Measurements from ENCODE around the gene RRM2.
"Not testable (repeated sequence)": the region's sequence is repeated elsewhere in the genome, so short reads cannot be mapped to it uniquely, and the experiment has no call there.

The RRM2 gene

GRCh38 chr2:10091889-10092244, 30.7 kb upstream of the RRM2 start:
- not testable (repeated sequence) for DNase-seq

DNA sequence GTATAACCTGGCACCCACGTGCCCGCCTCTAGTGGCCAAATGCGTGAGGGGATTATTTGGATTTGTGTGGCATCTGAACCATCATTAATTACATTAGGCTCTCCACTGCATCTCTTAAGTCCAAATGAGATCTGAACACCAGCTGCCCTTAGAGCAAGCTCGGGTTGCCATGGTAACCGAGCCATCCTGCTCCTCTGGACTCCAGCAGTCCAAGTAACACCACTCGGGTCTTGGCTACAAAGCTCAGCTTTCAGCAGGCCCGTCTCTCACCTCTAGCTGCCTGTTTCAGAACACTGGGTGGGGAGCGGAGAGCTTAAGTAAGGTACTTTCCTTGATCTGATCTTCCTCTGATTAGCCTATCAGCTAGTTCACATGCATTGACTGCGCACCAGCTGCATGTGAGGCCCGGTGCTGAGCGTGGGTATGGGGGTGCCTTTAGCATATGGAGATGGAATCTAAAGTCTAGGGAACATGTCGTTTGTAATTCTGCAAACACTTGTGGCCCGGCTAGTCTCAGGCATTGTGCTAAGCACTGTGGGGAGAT, 28.2 kb upstream of the RRM2 start:
- DNase-seq: no peak

- no peak for DNase-seq
Measured at GRCh38 chr2:10095175-10095574, 27.4 kb upstream of the RRM2 start.

- no peak for DNase-seq
Measured at GRCh38 chr2:10096641-10097040, 25.9 kb upstream of the RRM2 start.

DNA sequence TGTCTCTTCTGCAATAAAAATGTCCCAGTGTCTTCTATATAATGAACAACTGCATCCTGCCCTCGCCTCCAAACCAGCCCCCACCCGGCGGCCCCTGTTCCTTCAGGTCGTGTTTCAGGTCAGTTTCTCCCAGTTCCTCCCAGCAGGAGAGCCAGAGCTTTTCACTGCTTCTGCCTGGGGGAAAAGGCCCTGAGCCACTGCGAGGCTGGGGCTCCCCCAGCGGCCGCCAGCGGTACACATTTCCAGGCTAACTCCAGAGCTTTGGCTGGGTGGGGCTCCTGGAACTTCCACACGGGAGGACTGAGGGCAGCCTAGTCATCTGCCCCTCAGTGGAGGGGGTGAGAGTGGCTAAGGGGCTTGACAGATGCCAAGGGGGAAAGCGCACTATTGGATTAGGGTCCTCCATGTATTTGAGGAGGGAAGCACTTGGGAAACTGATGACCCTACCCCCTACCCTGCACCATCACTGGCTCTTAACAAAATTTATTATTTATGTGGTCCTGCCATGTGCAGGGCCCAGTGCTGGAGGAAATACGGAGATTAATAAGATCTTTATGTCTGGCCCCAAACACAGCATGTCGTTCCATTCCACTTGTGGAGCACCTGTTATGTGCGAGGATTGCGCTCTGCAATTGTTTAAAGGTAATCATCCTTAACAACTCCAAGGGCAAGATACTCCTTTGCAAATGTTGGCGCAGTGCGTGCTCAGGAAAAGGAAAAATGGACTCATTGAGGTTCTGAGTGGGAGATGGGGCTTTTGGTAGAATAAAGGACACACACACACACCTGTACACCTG, 25.0 kb upstream of the RRM2 start:
- peak; percentile 18 for DNase-seq

DNA sequence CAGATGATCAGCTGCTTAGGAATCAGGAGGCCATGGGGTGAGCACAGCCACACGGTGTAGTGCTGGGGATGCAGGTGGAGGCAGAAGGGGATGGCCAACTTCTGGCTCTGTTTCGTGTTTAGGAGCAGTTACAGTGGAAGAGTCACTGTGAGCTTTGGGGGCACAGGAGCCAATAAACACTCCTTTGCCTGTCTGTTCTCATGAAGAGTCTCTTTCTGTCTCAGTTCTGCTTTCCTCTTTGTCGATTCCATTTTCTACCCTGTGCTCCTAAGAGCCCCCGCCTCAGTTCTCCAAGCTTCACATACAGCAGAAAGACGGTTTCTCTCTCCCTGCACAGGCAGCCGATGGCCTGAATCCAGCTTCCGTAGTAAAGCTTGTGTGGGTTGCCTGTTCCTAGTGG, 21.0 kb upstream of the RRM2 start:
- DNase-seq: no peak

DNA sequence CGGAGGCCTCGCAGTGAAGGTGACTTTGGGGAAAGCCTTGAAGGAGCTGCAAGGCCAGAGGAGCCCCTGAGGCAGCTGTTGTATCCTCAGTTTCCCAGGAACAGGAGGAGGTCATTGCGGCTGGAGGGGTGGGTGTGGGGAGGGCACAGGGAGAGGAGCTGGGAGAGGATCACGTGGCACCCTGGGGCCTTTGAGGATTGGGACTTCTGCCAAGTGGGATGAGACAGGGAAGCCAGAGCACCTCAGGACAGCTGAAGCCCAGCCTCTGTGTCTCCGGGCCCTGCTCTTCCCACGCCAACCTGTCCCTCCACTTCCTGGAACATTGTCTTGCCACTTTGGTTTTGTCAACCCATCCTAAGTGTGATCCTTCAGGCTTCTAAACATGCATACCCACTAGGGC, 19.4 kb upstream of the RRM2 start:
- no peak for DNase-seq

- DNase-seq: not testable (repeated sequence)
Measured at GRCh38 chr2:10104906-10105305, 17.6 kb upstream of the RRM2 start.

DNA sequence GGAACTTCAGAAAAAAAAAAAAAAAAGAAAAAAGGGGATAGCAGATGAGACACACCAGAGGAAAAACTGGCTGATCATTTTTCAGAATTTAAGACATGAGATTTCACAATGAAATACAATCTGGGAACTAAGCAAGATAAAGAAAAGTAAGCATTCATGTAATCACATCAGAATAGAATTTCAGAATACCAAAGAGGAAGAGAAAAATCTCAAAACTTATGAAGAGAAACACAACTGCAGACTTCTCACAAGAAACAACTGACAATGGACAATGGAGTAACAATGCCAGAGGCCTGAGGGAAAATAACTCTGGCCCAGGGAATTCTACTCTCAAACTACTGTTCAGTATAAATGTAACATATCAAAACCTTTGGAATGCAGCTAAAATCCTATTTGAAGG, 13.2 kb upstream of the RRM2 start:
- DNase-seq: no peak

GRCh38 chr2:10119027-10119325, 3.6 kb upstream of the RRM2 start:
- no peak for DNase-seq

DNA sequence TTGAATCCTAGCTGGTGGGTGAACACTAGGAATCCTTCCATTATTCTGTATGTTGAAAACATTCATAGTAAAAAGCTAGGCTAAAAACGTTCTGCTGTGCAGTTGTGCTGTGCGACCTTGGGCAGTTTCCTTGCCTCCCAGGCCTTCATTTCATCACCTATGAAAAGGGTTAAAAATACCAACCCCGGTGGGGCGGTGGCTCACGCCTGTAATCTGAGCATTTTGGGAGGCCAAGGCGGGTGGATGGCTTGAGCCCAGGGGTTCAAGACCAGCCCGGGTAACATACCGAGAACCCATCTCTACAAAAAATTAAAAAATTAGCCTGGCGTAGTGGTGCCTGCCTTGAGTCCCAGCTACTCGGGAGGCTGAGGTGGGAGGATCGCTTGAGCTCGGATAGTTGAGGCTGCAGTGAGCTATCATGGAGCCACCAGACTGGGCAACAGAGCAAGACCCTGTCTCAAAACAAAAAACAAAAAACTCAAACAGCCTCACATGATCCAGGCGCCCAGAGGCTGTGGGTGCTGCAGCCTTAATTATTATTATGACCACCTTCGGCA, 2.9 kb upstream of the RRM2 start:
- DNase-seq: no peak

DNA sequence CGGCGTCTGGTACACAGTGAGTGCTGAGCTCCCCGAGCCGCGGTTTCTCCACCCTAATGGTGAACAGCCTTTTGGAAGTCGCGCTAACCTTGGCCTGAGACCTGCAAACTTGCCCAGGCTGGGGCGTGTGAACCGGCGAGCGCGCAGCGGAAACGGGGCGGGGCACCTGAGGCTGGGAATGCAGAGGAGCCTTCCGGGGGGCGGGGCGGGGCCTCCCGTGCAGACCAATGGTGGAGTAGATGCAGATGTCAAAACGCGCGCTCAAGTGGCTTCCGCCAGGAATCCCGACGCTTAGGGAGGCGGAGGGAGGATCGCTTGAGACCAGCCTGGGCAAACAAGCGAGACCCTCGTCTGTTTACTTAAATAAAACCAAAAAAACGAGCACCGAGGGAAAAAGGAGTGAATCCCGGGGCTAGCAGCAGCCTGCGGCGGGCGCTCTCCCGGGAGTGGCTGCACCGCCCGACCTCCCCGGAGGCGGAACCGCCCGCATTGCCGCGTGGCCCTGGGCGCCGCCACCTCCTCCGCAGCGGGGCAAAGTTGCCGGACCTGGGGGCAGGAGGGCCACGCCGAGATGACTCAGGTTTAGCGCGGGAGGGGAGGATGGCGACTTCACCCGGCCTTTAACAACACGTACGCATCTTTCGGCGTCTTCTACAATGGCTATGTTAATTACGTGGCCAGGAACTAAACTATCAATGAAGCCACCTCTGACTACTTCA, 2.2 kb upstream of the RRM2 start:
- DNase-seq: peak; percentile 92

GRCh38 chr2:10120877-10121574, 1.5 kb upstream of the RRM2 start:
- DNase-seq: peak; percentile 49

- DNase-seq: no peak
Measured at GRCh38 chr2:10123281-10123680, 742 bp downstream of the RRM2 start.

DNA sequence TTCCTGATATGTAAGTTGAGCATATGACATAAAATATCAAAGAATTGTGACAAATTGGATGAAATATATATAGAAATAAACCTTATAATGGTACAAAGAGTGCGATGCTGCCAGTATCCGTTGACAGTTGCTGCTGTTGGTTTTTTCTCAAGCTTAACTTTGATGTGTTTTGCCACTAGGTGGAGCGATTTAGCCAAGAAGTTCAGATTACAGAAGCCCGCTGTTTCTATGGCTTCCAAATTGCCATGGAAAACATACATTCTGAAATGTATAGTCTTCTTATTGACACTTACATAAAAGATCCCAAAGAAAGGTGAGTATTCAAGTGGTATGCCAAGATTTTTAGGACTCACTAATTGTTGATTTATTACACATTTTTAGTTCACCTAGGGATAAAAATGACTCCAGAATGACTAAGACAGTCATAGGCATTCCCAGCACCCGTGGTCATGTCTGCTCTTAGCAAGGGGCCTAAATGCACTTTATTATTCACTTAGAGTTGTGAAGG, 2.1 kb downstream of the RRM2 start:
- DNase-seq: peak; percentile 59

GRCh38 chr2:10125842-10126631, 3.5 kb downstream of the RRM2 start:
- DNase-seq: no peak

DNA sequence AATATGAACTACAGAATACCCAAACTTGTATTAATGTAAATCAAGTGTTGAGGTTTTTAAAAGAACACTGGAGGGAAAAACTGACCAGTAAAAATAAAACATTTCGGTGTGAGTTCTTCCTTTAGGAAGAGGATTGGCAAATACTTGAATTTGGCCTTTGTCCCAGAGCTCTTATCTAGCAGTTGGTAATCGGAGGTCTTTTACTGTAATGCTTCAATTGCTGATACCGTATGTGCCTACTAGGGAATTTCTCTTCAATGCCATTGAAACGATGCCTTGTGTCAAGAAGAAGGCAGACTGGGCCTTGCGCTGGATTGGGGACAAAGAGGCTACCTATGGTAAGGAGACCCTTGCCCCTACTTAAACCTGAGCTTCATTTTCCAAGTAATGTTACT, 4.1 kb downstream of the RRM2 start:
- DNase-seq: peak; percentile 28

GRCh38 chr2:10128420-10128819, 5.9 kb downstream of the RRM2 start:
- DNase-seq: no peak

GRCh38 chr2:10129490-10129889, 7.0 kb downstream of the RRM2 start:
- no peak for DNase-seq

GRCh38 chr2:10132043-10132575, 9.6 kb downstream of the RRM2 start:
- no peak for DNase-seq

DNA sequence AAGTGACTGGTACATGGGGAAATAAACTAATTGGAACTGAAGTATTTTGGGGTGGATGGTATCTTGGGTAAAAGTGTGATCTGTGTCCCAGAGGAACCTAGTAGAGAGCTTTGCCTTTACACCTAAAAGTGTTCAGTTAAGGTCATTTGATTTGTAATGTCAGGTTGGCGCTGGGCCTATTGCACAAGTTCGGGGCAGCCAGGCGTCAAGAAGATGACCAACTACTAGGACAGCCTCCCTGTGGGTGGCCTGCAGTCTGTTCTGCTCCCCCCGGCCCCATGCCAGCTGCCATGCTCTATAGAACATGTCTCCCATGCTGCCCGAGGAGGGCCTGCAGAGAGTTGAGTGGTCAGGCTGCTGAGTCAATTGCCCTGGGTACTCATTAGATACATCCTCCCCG, 10.1 kb downstream of the RRM2 start:
- DNase-seq: no peak

DNA sequence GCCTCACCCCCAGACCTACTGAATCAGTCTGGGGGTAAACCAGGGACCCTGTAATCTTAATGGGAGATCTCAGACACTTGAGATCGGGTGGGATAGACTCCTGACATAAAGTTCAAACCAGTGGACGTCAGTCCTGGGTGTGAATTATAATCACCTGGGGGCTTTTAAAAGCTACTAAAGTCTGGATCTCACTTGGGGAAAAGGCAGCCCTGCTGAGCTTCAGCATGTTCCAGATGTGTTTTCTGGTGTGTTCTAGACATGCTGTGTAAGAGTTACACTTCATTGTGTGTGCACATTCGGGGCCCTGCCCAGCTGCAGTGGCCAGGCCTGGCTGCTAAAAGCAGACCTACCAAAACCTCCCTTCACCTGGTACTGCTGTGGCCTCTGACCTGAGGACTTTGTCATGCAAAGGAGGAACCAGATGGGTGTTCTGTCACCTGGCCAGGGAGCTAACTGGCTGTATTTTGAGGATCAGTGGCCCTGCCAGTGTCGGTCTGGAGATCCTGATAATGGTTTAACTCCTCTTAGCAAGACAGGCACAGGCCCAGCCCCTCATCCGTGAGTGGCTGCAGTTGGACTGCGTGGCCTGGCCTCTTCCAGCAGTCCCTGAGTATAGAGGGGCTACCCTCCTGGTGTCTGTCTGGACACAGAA, 10.6 kb downstream of the RRM2 start:
- no peak for DNase-seq

All from NCI-H1105 treated with DMSO at 0.1 percent for 48 hours (cell line).